Gastrocnemius medialis (tissue), 4 donors: ENCODE data around the gene FKBP7.

ENCODE experiments used
- CTCF ChIP-seq, 5 experiments: fragments of 450-650 bp in 3 of 5; fragments of 200-600 bp in 2 of 5; sonication (generic) in 2 of 5; IDR thresholded peaks in 4 of 5; conservative IDR thresholded peaks in 1 of 5; 1 replicate in 4 of 5; 2 replicates in 1 of 5; pipeline ENCODE4 v1.5.1; 2016 to 2019; ENCODE audit warnings: antibody characterized with exemption in 5 of 5, mild to moderate bottlenecking in 3 of 5, moderate library complexity in 3 of 5
- POLR2A ChIP-seq, 2 donors: fragments of 450-650 bp; IDR thresholded peaks; one replicate each; pipeline ENCODE4 v1.6.1; 2017; ENCODE audit warnings: antibody characterized with exemption in 2 of 2, mild to moderate bottlenecking in 2 of 2, moderate library complexity in 2 of 2

GRCh38 chr2:178457390-178457886 lies 21.0 kb downstream of the FKBP7 start:
- no peak for TF ChIP-seq POLR2A (IDR thresholded peaks at IDR 0.05)
- TF ChIP-seq CTCF (IDR thresholded peaks at IDR 0.05 in 4 of 5, conservative IDR thresholded peaks at IDR 0.05 in 1 of 5), result no peak
